GM13976 (cell line): Measurements from ENCODE around the gene ARMC2.

Experiments used
- DNase-seq: peaks from one replicate; pipeline ENCODE4 v3.0.0; 2012; ENCODE audit warnings: low spot score
- CTCF ChIP-seq: IDR thresholded peaks from 2 replicates; pipeline ENCODE4 v1.5.1; 2012; ENCODE audit warnings: borderline replicate concordance, mild to moderate bottlenecking; ENCODE audit not compliant: insufficient read depth; ENCODE audit errors: extremely low read depth, missing control alignments, control extremely low read depth
- in situ Hi-C: fragments of 300-500 bp; cut with MboI; formaldehyde crosslinking; loops from one replicate; pipeline ENCODE4 v1.12.0; 2022; ENCODE audit warnings: low sequenced_read_pairs, mixed read lengths, inconsistent platforms; ENCODE audit not compliant: unreplicated experiment

ARMC2 gene

GRCh38 chr6:108941281-108941680 lies 93.1 kb downstream of the ARMC2 start:
- no peak for TF ChIP-seq CTCF
- in situ Hi-C loops: no loop called here
- DNase-seq: no peak

- no peak for TF ChIP-seq CTCF
- DNase-seq: no peak
- in situ Hi-C loops: no loop called here
Measured at GRCh38 chr6:108941859-108942258, 93.6 kb downstream of the ARMC2 start.

- TF ChIP-seq CTCF: no peak
- in situ Hi-C loops: no loop called here
- no peak for DNase-seq
Measured at GRCh38 chr6:108942556-108943492, 94.6 kb downstream of the ARMC2 start.

- TF ChIP-seq CTCF: no peak
- no peak for DNase-seq
- in situ Hi-C loops: no loop called here
Measured at GRCh38 chr6:108944071-108944470, 95.8 kb downstream of the ARMC2 start.

GRCh38 chr6:108944707-108945680 lies 96.8 kb downstream of the ARMC2 start:
- in situ Hi-C loops: no loop called here
- TF ChIP-seq CTCF: no peak
- DNase-seq: no peak

- in situ Hi-C loops: no loop called here
- no peak for DNase-seq
- TF ChIP-seq CTCF: no peak
Measured at GRCh38 chr6:108945681-108946159, 97.5 kb downstream of the ARMC2 start.
